Skeletal muscle satellite cell (primary cell): ENCODE results near the gene WWOX.

Experiments
- H3K27me3 ChIP-seq: 2 replicates; pipeline ENCODE4 v1.7.0; 2013; ENCODE audit warnings: low read length; ENCODE audit not compliant: control insufficient read depth, insufficient read depth
- H3K36me3 ChIP-seq: 2 replicates; pipeline ENCODE4 v1.7.0; 2013; ENCODE audit warnings: mild to moderate bottlenecking, control low read depth, low read length; ENCODE audit not compliant: insufficient read depth
- H3K4me1 ChIP-seq: 2 replicates; pipeline ENCODE4 v1.7.0; 2013; ENCODE audit warnings: low read length; ENCODE audit not compliant: control insufficient read depth, insufficient read depth
- H3K4me2 ChIP-seq: 2 replicates; pipeline ENCODE4 v1.7.0; 2013; ENCODE audit warnings: mild to moderate bottlenecking, low read length
- H3K4me3 ChIP-seq: 2 replicates; pipeline ENCODE4 v1.7.0; 2013; ENCODE audit warnings: low read length
- H3K9ac ChIP-seq: 2 replicates; pipeline ENCODE4 v1.7.0; 2013; ENCODE audit warnings: mild to moderate bottlenecking, low read depth, low read length, moderate library complexity
- H3K9me3 ChIP-seq: replicated peaks from 2 replicates; pipeline ENCODE4 v1.7.0; 2013; ENCODE audit warnings: mild to moderate bottlenecking, control low read depth, low read length

WWOX gene

DNA sequence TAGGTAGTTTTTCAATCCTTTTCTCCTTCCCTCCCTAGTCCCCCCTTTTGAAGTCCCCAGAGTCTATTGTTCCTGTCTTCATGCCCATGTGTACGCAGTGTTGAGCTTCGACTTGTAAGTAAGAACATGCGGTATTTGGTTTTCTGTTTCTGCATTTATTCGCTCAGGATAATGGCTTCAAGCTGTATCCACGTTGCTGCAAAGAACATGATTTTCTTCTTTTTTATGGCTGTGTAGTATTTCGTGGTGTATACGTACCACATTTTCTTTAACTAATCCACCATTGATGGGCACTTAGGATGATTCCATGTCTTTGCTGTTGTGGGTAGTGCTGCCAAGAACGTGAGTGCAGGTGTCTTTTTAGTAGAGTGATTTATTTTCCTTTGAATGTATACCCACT lies 651.2 kb downstream of the WWOX start:
- Histone ChIP-seq H3K4me3 (no peak overlapping the region), H3K4me2 (no peak overlapping the region), H3K27me3 (no peaks in the 10 kb centered on the region), H3K36me3 (no peaks in the 10 kb centered on the region), H3K9me3 (no peaks in the 10 kb centered on the region), H3K9ac (no peak overlapping the region), H3K4me1 (no peaks in the 10 kb centered on the region)

DNA sequence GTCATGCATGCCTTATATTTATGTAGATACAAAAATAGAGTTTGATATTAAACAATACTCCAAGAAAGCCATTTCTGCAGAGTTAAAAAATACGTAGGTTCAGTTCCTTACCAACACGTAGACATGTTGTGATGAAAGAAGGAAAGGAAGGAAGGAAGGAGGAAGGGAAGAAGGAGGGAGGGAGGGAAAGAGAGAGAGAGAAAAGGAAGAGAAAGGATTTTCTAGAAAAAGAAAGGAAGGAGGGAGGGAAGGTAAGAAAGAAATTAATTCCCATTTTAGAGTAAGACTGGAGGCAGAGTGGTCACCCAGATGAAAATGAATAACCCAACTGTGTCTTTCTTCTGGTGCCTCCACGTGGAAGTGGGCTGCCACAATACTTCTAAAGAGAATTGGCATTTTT lies 652.1 kb downstream of the WWOX start:
- Histone ChIP-seq H3K27me3 (no peaks in the 10 kb centered on the region), H3K4me3 (no peak overlapping the region), H3K9me3 (no peaks in the 10 kb centered on the region), H3K4me2 (no peak overlapping the region), H3K4me1 (no peaks in the 10 kb centered on the region), H3K36me3 (no peaks in the 10 kb centered on the region), H3K9ac (no peak overlapping the region)

GRCh38 chr16:78754713-78755112 lies 655.3 kb downstream of the WWOX start:
- no peaks in the 10 kb centered on the region for H3K4me1 ChIP-seq
- no peaks in the 10 kb centered on the region for H3K27me3 ChIP-seq
- H3K4me3 ChIP-seq: no peak overlapping the region
- no peaks in the 10 kb centered on the region for H3K9me3 ChIP-seq
- H3K36me3 ChIP-seq: no peaks in the 10 kb centered on the region
- H3K9ac ChIP-seq: no peak overlapping the region
- no peak overlapping the region for H3K4me2 ChIP-seq

- H3K9ac ChIP-seq: no peak overlapping the region
- H3K4me1 ChIP-seq: no peaks in the 10 kb centered on the region
- no peaks in the 10 kb centered on the region for H3K27me3 ChIP-seq
- H3K9me3 ChIP-seq: no peaks in the 10 kb centered on the region
- H3K36me3 ChIP-seq: no peaks in the 10 kb centered on the region
- H3K4me2 ChIP-seq: no peak overlapping the region
- no peak overlapping the region for H3K4me3 ChIP-seq
Measured at GRCh38 chr16:78755751-78756661, 656.6 kb downstream of the WWOX start.

- H3K4me3 ChIP-seq: no peak overlapping the region
- H3K9me3 ChIP-seq: no peaks in the 10 kb centered on the region
- no peaks in the 10 kb centered on the region for H3K27me3 ChIP-seq
- H3K36me3 ChIP-seq: no peaks in the 10 kb centered on the region
- no peaks in the 10 kb centered on the region for H3K4me1 ChIP-seq
- no peak overlapping the region for H3K9ac ChIP-seq
- H3K4me2 ChIP-seq: no peak overlapping the region
Measured at GRCh38 chr16:78759596-78759995, 660.1 kb downstream of the WWOX start.

- Histone ChIP-seq H3K9ac (no peak overlapping the region), H3K36me3 (no peaks in the 10 kb centered on the region), H3K27me3 (no peaks in the 10 kb centered on the region), H3K4me1 (no peaks in the 10 kb centered on the region), H3K4me2 (no peak overlapping the region), H3K9me3 (no peaks in the 10 kb centered on the region), H3K4me3 (no peak overlapping the region)
Measured at GRCh38 chr16:78760611-78761010, 661.2 kb downstream of the WWOX start.

- Histone ChIP-seq H3K9ac (no peak overlapping the region), H3K4me2 (no peak overlapping the region), H3K4me1 (no peaks in the 10 kb centered on the region), H3K9me3 (no peaks in the 10 kb centered on the region), H3K36me3 (no peaks in the 10 kb centered on the region), H3K4me3 (no peak overlapping the region), H3K27me3 (no peaks in the 10 kb centered on the region)
Measured at GRCh38 chr16:78761427-78761826, 662.0 kb downstream of the WWOX start.

DNA sequence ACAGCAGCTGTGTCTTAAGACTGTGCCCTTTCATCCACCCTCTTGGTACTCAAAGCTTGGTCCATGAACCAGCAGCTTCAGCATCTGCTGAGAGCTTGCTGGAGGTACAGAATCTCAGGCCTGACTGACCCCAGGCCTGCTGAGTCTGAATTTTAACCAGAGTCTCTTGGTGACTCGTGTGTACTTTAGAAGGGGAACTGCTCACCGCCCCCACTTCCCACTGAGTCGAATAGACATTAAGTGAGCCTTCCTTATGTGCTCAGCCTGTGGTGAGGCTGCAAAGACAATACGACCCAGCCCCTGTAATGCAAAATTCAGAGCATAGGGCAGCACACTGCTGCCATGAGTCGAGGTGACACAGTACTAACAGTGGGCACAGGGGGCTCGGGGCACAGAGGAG lies 662.8 kb downstream of the WWOX start:
- H3K9ac ChIP-seq: no peak overlapping the region

GRCh38 chr16:78763821-78764440 lies 664.5 kb downstream of the WWOX start:
- H3K4me3 ChIP-seq: no peak overlapping the region
- no peaks in the 10 kb centered on the region for H3K36me3 ChIP-seq
- no peak overlapping the region for H3K4me2 ChIP-seq
- H3K4me1 ChIP-seq: no peaks in the 10 kb centered on the region
- no peak overlapping the region for H3K9ac ChIP-seq
- no peaks in the 10 kb centered on the region for H3K9me3 ChIP-seq
- H3K27me3 ChIP-seq: no peaks in the 10 kb centered on the region

More for the DNA sequence above, 662.8 kb downstream of the WWOX start:
- no peaks in the 10 kb centered on the region for H3K4me1 ChIP-seq
- no peak overlapping the region for H3K4me2 ChIP-seq
- no peaks in the 10 kb centered on the region for H3K9me3 ChIP-seq
- H3K36me3 ChIP-seq: no peaks in the 10 kb centered on the region
- H3K27me3 ChIP-seq: no peaks in the 10 kb centered on the region
- H3K4me3 ChIP-seq: no peak overlapping the region

DNA sequence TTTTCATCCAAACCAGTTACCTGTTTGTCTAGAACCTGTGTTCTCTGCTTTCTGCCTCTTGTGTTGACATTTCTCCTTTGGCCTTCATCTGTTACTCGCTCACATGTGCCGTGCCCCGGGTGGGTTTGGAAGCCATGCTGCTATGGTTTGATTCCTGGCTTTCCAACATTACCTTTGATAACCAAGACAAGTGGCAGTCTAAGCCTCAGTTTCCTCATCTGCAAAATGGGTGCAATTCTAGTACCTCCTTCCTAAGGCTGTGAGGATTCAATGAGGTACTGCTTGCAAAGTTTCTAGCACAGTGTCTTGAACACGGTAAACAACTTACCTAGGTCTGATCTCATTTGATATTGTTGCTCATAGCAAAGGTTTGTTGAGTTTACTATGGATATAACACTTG lies 665.0 kb downstream of the WWOX start:
- no peak overlapping the region for H3K9ac ChIP-seq
- no peak overlapping the region for H3K4me3 ChIP-seq
- H3K4me1 ChIP-seq: no peaks in the 10 kb centered on the region
- no peaks in the 10 kb centered on the region for H3K9me3 ChIP-seq
- no peaks in the 10 kb centered on the region for H3K36me3 ChIP-seq
- no peak overlapping the region for H3K4me2 ChIP-seq
- no peaks in the 10 kb centered on the region for H3K27me3 ChIP-seq

DNA sequence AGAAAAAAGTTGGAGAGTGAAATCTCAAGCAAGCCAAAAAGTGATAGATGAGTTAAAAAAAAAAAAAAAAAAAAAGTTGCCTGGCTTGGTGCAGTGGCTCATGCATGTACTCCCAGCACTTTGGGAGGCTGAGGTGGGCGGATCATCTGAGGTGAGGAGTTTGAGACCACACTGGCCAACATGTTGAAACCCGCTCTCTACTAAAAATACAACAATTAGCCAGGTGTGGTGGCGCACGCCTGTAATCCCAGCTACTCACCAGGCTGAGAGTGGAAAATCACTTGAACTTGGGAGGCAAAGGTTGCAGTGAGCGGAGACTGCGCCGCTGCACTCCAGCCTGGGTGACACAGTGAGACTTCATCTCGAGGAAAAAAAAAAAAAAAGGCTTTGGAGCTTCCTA lies 668.8 kb downstream of the WWOX start:
- Histone ChIP-seq H3K9me3 (no peaks in the 10 kb centered on the region), H3K36me3 (no peaks in the 10 kb centered on the region), H3K9ac (no peak overlapping the region), H3K4me1 (no peaks in the 10 kb centered on the region), H3K4me3 (no peak overlapping the region), H3K27me3 (no peaks in the 10 kb centered on the region), H3K4me2 (no peak overlapping the region)

GRCh38 chr16:78768718-78769117 lies 669.3 kb downstream of the WWOX start:
- Histone ChIP-seq H3K9ac (no peak overlapping the region), H3K36me3 (no peaks in the 10 kb centered on the region), H3K4me3 (no peak overlapping the region), H3K4me2 (no peak overlapping the region), H3K27me3 (no peaks in the 10 kb centered on the region), H3K9me3 (no peaks in the 10 kb centered on the region), H3K4me1 (no peaks in the 10 kb centered on the region)
